GM12864 (cell line): ENCODE data around the gene LRBA.
A peak's percentile ranks its signal among the peaks of the same experiment; 100 is the strongest.

Source experiments
- DNase-seq: peaks from one replicate; pipeline ENCODE4 v3.0.0-alpha.2; 2011; ENCODE audit warnings: low read depth
- H3K4me3 ChIP-seq: 2 replicates; pipeline ENCODE4 v1.5.1; 2011; ENCODE audit warnings: mild to moderate bottlenecking, low read depth, low read length, control low read depth
- CTCF ChIP-seq: IDR thresholded peaks from 2 replicates; pipeline ENCODE4 v1.5.1; 2011; ENCODE audit warnings: low read depth, mild to moderate bottlenecking, moderate library complexity, low read length, control low read depth, inconsistent platforms; ENCODE audit errors: missing control alignments

The LRBA gene

DNA sequence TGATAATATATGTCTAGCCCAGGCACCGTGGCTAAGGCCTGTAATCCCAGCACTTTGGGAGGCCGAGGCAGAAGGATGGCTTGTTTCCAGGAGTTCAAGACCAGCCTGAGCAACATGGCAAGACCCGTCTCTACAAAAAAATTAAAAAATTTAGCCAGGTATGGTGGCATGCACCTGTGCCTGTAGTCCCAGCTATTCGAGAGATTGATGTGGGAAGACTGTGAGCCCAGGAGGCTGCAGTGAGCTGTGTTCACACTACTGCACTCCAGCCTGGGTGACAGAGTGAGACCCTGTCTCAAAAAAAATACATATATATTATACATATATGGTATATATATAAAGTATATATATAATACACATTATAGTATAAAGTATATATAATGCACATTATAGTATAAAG is 595.1 kb downstream of the LRBA start:
- no peak for TF ChIP-seq CTCF
- DNase-seq, result no peak
- no peak overlapping the region for H3K4me3 ChIP-seq

GRCh38 chr4:150418757-150419410 is 596.2 kb downstream of the LRBA start:
- DNase-seq, result no peak
- no peak for TF ChIP-seq CTCF
- H3K4me3 ChIP-seq, result no peak overlapping the region

DNA sequence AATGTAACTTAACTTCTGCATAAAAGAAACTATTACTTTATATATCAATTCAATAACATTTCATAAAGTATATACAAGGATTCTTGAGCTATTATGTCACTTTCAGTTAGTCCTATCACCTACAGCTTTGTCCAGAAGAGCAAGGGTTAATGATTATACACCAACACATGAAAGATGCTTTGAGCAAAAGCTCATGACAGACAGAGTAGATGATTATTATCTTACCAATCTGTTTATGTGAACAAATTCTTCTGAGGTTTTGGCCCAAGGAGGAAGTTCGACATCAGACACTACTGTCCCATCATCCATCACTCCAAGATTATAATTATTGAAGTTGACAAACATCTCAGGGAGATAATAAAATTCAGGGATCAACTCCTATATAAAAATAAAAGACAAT is 599.9 kb downstream of the LRBA start:
- no peak for TF ChIP-seq CTCF
- no peak for DNase-seq
- no peak overlapping the region for H3K4me3 ChIP-seq

DNA sequence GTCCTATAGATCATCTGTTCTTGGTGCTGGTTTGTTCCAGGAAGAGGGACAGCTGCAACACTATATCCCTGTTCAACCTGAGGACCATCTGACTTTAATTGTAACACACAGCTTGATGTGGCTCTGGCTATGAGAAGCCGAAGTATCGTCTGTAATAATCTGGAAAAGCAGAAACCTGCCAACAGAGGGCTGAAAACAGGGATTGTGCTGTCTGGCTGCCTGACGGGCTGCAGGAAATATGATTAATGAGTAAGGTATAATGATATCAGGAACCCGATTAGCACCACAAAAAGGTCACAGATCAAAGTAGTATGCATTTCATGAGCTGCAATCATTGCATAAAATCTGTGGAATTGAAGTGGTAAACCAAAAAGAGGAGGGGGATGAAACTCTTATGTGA is 603.6 kb downstream of the LRBA start:
- DNase-seq, result no peak
- no peak for TF ChIP-seq CTCF
- H3K4me3 ChIP-seq, result no peak overlapping the region

GRCh38 chr4:150402871-150403272 is 612.2 kb downstream of the LRBA start:
- H3K4me3 ChIP-seq, result no peak overlapping the region
- no peak for TF ChIP-seq CTCF
- DNase-seq, result peak; percentile 4

DNA sequence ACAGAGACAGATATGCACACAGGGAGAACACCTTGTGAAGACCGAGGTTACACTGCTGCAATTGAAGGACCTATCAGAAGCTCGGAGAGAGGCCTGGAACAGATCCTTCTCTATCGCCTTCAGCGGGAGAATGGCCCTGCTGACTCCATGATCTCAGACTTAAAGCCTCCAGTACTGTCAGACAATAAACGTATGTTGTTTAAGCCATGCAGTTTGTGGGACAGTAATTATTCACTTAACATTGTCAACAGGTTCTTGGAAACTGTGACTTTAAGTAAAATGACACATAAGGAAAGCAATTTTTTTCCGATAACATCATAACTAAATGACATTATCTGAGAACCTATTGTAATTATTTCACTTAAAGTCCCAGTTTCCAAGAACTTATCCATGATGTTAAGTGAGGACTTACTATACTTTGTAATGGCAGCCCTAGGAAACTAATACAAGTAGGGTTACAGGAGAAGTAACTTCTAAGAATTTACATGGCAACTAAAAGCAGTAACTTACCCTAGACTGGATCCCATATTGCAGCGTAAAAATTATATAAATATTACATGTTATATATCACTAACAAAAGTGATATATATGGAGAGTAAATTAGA is 613.9 kb downstream of the LRBA start:
- no peak for TF ChIP-seq CTCF
- DNase-seq, result no peak
- no peak overlapping the region for H3K4me3 ChIP-seq

- no peak for TF ChIP-seq CTCF
- DNase-seq, result no peak
- no peak overlapping the region for H3K4me3 ChIP-seq
Measured at GRCh38 chr4:150395872-150396271, 619.2 kb downstream of the LRBA start.
